Chondrocyte (in vitro differentiated cells): ENCODE results near the gene NECTIN3. TPM values are rescaled to one million over a fixed set of nuclear protein-coding genes. Genes with fewer than 3 reads are reported as not detected.

ENCODE experiments used
- DNase-seq: peaks from one replicate; pipeline ENCODE4 v3.0.0; 2021; ENCODE audit warnings: mixed read lengths, low spot score
- H3K27ac Mint-ChIP-seq: one replicate; pipeline ENCODE4 v1.8.0; 2021; ENCODE audit warnings: mild to moderate bottlenecking, moderate library complexity, mixed read lengths; ENCODE audit not compliant: unreplicated experiment
- H3K27me3 Mint-ChIP-seq: 2 replicates; pipeline ENCODE4 v1.8.0; 2021; ENCODE audit warnings: low read depth, mixed read lengths
- H3K36me3 Mint-ChIP-seq: 2 replicates; pipeline ENCODE4 v1.8.0; 2021; ENCODE audit warnings: low read depth, mixed read lengths
- H3K4me1 Mint-ChIP-seq: 2 replicates; pipeline ENCODE4 v1.8.0; 2021; ENCODE audit warnings: low read depth, mild to moderate bottlenecking, mixed read lengths
- H3K4me3 Mint-ChIP-seq: one replicate; pipeline ENCODE4 v1.8.0; 2021; ENCODE audit warnings: mild to moderate bottlenecking, moderate library complexity, mixed read lengths; ENCODE audit not compliant: unreplicated experiment
- H3K9me3 Mint-ChIP-seq: 2 replicates; pipeline ENCODE4 v1.8.0; 2021; ENCODE audit warnings: low read depth, mixed read lengths
- CTCF ChIP-seq: fragments of 200-600 bp; sonication (generic); IDR thresholded peaks from 2 replicates; pipeline ENCODE4 v1.5.0; 2021; ENCODE audit warnings: antibody characterized with exemption, mild to moderate bottlenecking, moderate library complexity
- total RNA-seq: library from RNA; stranded (reverse); gene quantifications from 3 replicates; pipeline ENCODE4 v1.2.1, GENCODE V29; 2021

The NECTIN3 gene
- total RNA-seq, 1 donor from 2014 or later, result 32.0 TPM

GRCh38 chr3:111193472-111193871, 121.9 kb downstream of the NECTIN3 start:
- TF ChIP-seq CTCF, result no peak
- Mint-ChIP-seq H3K36me3 (peaks cover 19% of the 10 kb centered on the region), H3K27ac (no peak overlapping the region), H3K9me3 (no peaks in the 10 kb centered on the region), H3K4me3 (no peak overlapping the region), H3K27me3 (no peaks in the 10 kb centered on the region), H3K4me1 (no peaks in the 10 kb centered on the region)
- DNase-seq, result no peak

- no peak for TF ChIP-seq CTCF
Observed at GRCh38 chr3:111194048-111194447, 122.4 kb downstream of the NECTIN3 start.

GRCh38 chr3:111197485-111197884, 125.9 kb downstream of the NECTIN3 start:
- H3K4me1 Mint-ChIP-seq, result peaks cover 13% of the 10 kb centered on the region
- no peaks in the 10 kb centered on the region for H3K9me3 Mint-ChIP-seq
- H3K27ac Mint-ChIP-seq, result no peak overlapping the region
- H3K4me3 Mint-ChIP-seq, result no peak overlapping the region
- peaks cover 16% of the 10 kb centered on the region for H3K36me3 Mint-ChIP-seq
- H3K27me3 Mint-ChIP-seq, result no peaks in the 10 kb centered on the region
- no peak for DNase-seq
- TF ChIP-seq CTCF, result no peak

More at GRCh38 chr3:111194048-111194447, 122.4 kb downstream of the NECTIN3 start:
- Mint-ChIP-seq H3K36me3 (peaks cover 19% of the 10 kb centered on the region), H3K9me3 (no peaks in the 10 kb centered on the region), H3K27ac (no peak overlapping the region), H3K4me1 (no peaks in the 10 kb centered on the region), H3K27me3 (no peaks in the 10 kb centered on the region), H3K4me3 (no peak overlapping the region)
- no peak for DNase-seq

GRCh38 chr3:111200027-111200426, 128.4 kb downstream of the NECTIN3 start:
- Mint-ChIP-seq H3K4me3 (no peak overlapping the region), H3K36me3 (peaks cover 8% of the 10 kb centered on the region), H3K9me3 (no peaks in the 10 kb centered on the region), H3K27me3 (no peaks in the 10 kb centered on the region), H3K4me1 (peaks cover 16% of the 10 kb centered on the region), H3K27ac (no peak overlapping the region)
- no peak for DNase-seq
- TF ChIP-seq CTCF, result no peak

GRCh38 chr3:111210003-111210711, 138.5 kb downstream of the NECTIN3 start:
- Mint-ChIP-seq H3K36me3 (peaks cover under 1% of the 10 kb centered on the region), H3K4me3 (no peak overlapping the region), H3K27ac (no peak overlapping the region), H3K27me3 (no peaks in the 10 kb centered on the region), H3K4me1 (no peaks in the 10 kb centered on the region), H3K9me3 (no peaks in the 10 kb centered on the region)
- TF ChIP-seq CTCF, result peak; percentile 24
- no peak for DNase-seq
